Lower leg skin (tissue), 3 donors: Measurements from ENCODE around the gene ACVR1.

Experiments
- CTCF ChIP-seq, 3 donors: fragments of 450-650 bp; IDR thresholded peaks; one replicate each; pipeline ENCODE4 v1.5.1; 2016; ENCODE audit warnings: antibody characterized with exemption in 3 of 3, mild to moderate bottlenecking in 3 of 3, moderate library complexity in 2 of 3
- POLR2A ChIP-seq, 2 donors: fragments of 450-650 bp; IDR thresholded peaks; one replicate each; pipeline ENCODE4 v1.6.1; 2016 to 2017; ENCODE audit warnings: antibody characterized with exemption in 2 of 2, mild to moderate bottlenecking in 1 of 2, moderate library complexity in 1 of 2

GRCh38 chr2:157726946-157727345, 149.2 kb downstream of the ACVR1 start:
- TF ChIP-seq CTCF (IDR thresholded peaks at IDR 0.05) (no peak), POLR2A (IDR thresholded peaks at IDR 0.05) (no peak)
